Endothelial cell (in vitro differentiated cells): Measurements from ENCODE around the gene SH3BP1. TPM values are rescaled to one million over a fixed set of nuclear protein-coding genes. Genes with fewer than 3 reads are reported as not detected.

Experiments
- DNase-seq: peaks from one replicate; pipeline ENCODE4 v3.0.0; 2021; ENCODE audit warnings: low spot score
- H3K27ac Mint-ChIP-seq: one replicate; pipeline ENCODE4 v1.8.0; 2021; ENCODE audit warnings: mixed read lengths, inconsistent platforms; ENCODE audit not compliant: unreplicated experiment
- H3K27me3 Mint-ChIP-seq: one replicate; pipeline ENCODE4 v1.8.0; 2021; ENCODE audit warnings: mild to moderate bottlenecking, moderate library complexity, mixed read lengths, inconsistent platforms; ENCODE audit not compliant: unreplicated experiment
- H3K36me3 Mint-ChIP-seq: one replicate; pipeline ENCODE4 v1.8.0; 2021; ENCODE audit warnings: mild to moderate bottlenecking, low read depth, mixed read lengths, inconsistent platforms; ENCODE audit not compliant: unreplicated experiment
- H3K4me1 Mint-ChIP-seq: one replicate; pipeline ENCODE4 v1.8.0; 2021; ENCODE audit warnings: mild to moderate bottlenecking, mixed read lengths, inconsistent platforms; ENCODE audit not compliant: unreplicated experiment
- H3K4me3 Mint-ChIP-seq: one replicate; pipeline ENCODE4 v1.8.0; 2021; ENCODE audit warnings: mild to moderate bottlenecking, mixed read lengths, inconsistent platforms; ENCODE audit not compliant: unreplicated experiment
- H3K9me3 Mint-ChIP-seq: one replicate; pipeline ENCODE4 v1.8.0; 2021; ENCODE audit warnings: mixed read lengths, inconsistent platforms; ENCODE audit not compliant: unreplicated experiment
- CTCF ChIP-seq: fragments of 200-600 bp; sonication (generic); IDR thresholded peaks from one replicate; pipeline ENCODE4 v1.5.0; 2021; ENCODE audit warnings: antibody characterized with exemption; ENCODE audit not compliant: unreplicated experiment
- total RNA-seq: library from RNA; stranded (reverse); fragmentation: NEBNext Ultra II Directional; extraction: Animal tissue kit (Norgen Biotek cat#: 25700); gene quantifications from one replicate; pipeline ENCODE4 v1.2.1, GENCODE V29; 2021; ENCODE audit not compliant: unreplicated experiment

The SH3BP1 gene
- total RNA-seq, 1 donor from 2014 or later = 11.6 TPM

DNA sequence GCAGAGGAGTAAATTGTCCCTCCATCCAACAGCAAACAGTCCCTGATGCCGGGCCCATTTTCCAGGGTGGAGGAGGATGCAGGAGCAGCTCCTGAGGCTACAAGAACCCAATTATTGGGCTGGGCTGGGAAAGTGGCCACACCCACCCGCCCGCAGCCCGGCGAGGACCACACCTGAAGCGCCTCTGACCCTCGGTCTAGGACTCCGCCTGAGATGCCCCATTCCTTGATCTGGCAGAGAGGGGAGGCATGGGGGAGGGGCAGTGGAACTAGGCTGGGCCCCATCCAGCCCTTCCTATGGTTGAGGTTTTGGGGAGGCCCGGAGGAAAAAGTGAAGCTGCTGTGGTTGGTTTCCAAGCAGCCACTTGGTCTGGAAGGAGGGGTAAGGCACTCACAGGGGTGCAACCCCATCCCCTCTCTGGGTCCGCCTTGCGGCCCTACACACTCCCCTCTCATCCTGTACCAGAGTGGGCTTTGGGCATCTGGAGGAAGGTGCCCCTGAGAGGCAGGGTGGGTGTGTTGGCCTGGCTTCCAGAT is 33.5 kb downstream of the SH3BP1 start:
- H3K4me1 Mint-ChIP-seq = peaks cover 6% of the 10 kb centered on the region

GRCh38 chr22:37674248-37674647 is 34.8 kb downstream of the SH3BP1 start:
- H3K27me3 Mint-ChIP-seq = peaks cover 6% of the 10 kb centered on the region
- H3K4me3 Mint-ChIP-seq = no peak overlapping the region
- no peaks in the 10 kb centered on the region for H3K36me3 Mint-ChIP-seq
- peaks cover 6% of the 10 kb centered on the region for H3K4me1 Mint-ChIP-seq
- no peak for TF ChIP-seq CTCF
- H3K27ac Mint-ChIP-seq = no peak overlapping the region
- no peaks in the 10 kb centered on the region for H3K9me3 Mint-ChIP-seq
- no peak for DNase-seq

More for the DNA sequence above, 33.5 kb downstream of the SH3BP1 start:
- H3K27ac Mint-ChIP-seq = no peak overlapping the region
- no peak for TF ChIP-seq CTCF
- no peaks in the 10 kb centered on the region for H3K9me3 Mint-ChIP-seq
- H3K36me3 Mint-ChIP-seq = no peaks in the 10 kb centered on the region
- H3K27me3 Mint-ChIP-seq = peaks cover 5% of the 10 kb centered on the region
- DNase-seq = no peak
- H3K4me3 Mint-ChIP-seq = no peak overlapping the region

- H3K27me3 Mint-ChIP-seq = peaks cover 6% of the 10 kb centered on the region
- DNase-seq = no peak
- H3K36me3 Mint-ChIP-seq = no peaks in the 10 kb centered on the region
- TF ChIP-seq CTCF = no peak
- H3K27ac Mint-ChIP-seq = peak within 1 kb of the TSS; percentile 30
- H3K4me1 Mint-ChIP-seq = peaks cover 6% of the 10 kb centered on the region
- no peaks in the 10 kb centered on the region for H3K9me3 Mint-ChIP-seq
- H3K4me3 Mint-ChIP-seq = peak within 1 kb of the TSS; percentile 88
Observed at GRCh38 chr22:37674951-37675929, 35.8 kb downstream of the SH3BP1 start, which contains the start of gene LGALS1. TSS of gene LGALS1 (plus strand) at chr22:37675636. CDS start at chr22:37675703, 67 bp downstream.

GRCh38 chr22:37675930-37676735 is 36.7 kb downstream of the SH3BP1 start:
- Mint-ChIP-seq H3K27ac (peak overlapping the region; percentile 30), H3K4me3 (peak overlapping the region; percentile 88)
- DNase-seq = no peak

More at GRCh38 chr22:37675930-37676735, 36.7 kb downstream of the SH3BP1 start:
- H3K4me1 Mint-ChIP-seq = peaks cover 6% of the 10 kb centered on the region
- H3K36me3 Mint-ChIP-seq = no peaks in the 10 kb centered on the region
- TF ChIP-seq CTCF = no peak
- H3K9me3 Mint-ChIP-seq = no peaks in the 10 kb centered on the region
- peaks cover 4% of the 10 kb centered on the region for H3K27me3 Mint-ChIP-seq
